Measurements from ENCODE around the gene TWIST1. TPM values are rescaled to one million over a fixed set of nuclear protein-coding genes. Genes with fewer than 3 reads are reported as not detected.

Gene TWIST1
- total and polyA plus RNA-seq, 2 donors from 2014 or later = 1.3 to 1.7 TPM

DNA sequence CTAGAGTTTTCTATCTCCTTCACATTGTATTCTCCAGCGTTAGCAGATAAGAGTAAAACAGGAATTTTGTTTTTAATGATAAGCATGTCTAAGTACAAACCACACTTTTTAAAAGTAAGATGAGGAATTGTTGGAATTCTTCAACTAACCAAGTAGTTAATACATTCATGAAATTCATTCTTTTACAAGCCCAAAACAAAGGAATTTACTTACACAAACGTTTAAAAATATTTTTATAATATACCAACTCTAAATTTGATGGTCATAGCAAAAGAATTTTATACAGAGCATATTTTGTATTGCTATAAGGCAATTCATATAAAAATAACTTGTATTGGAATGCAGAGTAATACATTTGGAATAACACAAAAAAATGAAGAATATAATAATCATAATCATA lies 51.3 kb downstream of the TWIST1 start:
- FAIRE-seq (peak; percentile 32), DNase-seq (no peak)
- no peaks in the 10 kb centered on the region for H3K9me3 ChIP-seq (ENCODE audit: control insufficient read depth in 2 of 3, insufficient read depth in 1 of 3, low read length in 3 of 3)
- no peak for TF ChIP-seq CTCF (IDR thresholded peaks at IDR 0.05; ENCODE audit: borderline replicate concordance, extremely low read depth, insufficient read depth)
- H3K4me1 ChIP-seq (ENCODE audit: control insufficient read depth in 2 of 3, insufficient read depth in 2 of 3, low read depth in 1 of 3, low read length in 3 of 3) = no peaks in the 10 kb centered on the region
- no peak overlapping the region for H3K4me3 ChIP-seq (ENCODE audit: low read length in 3 of 3)
- H3K9ac ChIP-seq (ENCODE audit: low read length in 3 of 3) = no peak overlapping the region
- intact Hi-C loops (cut with DNase I) = no loop called here
- no peak overlapping the region for H3K27ac ChIP-seq (ENCODE audit: low read depth in 2 of 2, low read length in 2 of 2)
- H3K27me3 ChIP-seq (ENCODE audit: control insufficient read depth, insufficient read depth, low read length) = no peaks in the 10 kb centered on the region
- H3K36me3 ChIP-seq (ENCODE audit: control insufficient read depth in 2 of 3, insufficient read depth in 3 of 3, low read length in 3 of 3) = no peaks in the 10 kb centered on the region

Other genes with a start within 250 kb of the TWIST1 start
- gene FERD3L, start 27.8 kb upstream of the TWIST1 start, total RNA-seq = not detected
- gene FERD3L, start 27.8 kb upstream of the TWIST1 start, polyA plus RNA-seq (ENCODE audit: insufficient read depth, low read depth, low replicate concordance) = not detected